Measurements from ENCODE around the gene TBPL1. TPM values are rescaled to one million over a fixed set of nuclear protein-coding genes. Genes with fewer than 3 reads are reported as not detected.

The TBPL1 gene
- total RNA-seq, 2 experiments from 2014 or later, result 30.9 to 37.8 TPM

- Mint-ChIP-seq H3K9me3 (no peaks in the 10 kb centered on the region), H3K4me3 (no peak overlapping the region), H3K36me3 (ENCODE audit: low read depth) (peaks cover 36% of the 10 kb centered on the region), H3K4me1 (ENCODE audit: low read depth) (peaks cover 36% of the 10 kb centered on the region), H3K27ac (no peak overlapping the region), H3K27me3 (no peaks in the 10 kb centered on the region)
- ATAC-seq (peak; percentile 74), DNase-seq (peak; percentile 10)
- POLR2A ChIA-PET, result interaction anchor here (0.7 to 1.4 kb wide), 2 partner anchors 10 to 34 kb away, joined by 3 read pairs; no protein-coding TSS in a partner anchor
- TF ChIP-seq, protein P1, sequence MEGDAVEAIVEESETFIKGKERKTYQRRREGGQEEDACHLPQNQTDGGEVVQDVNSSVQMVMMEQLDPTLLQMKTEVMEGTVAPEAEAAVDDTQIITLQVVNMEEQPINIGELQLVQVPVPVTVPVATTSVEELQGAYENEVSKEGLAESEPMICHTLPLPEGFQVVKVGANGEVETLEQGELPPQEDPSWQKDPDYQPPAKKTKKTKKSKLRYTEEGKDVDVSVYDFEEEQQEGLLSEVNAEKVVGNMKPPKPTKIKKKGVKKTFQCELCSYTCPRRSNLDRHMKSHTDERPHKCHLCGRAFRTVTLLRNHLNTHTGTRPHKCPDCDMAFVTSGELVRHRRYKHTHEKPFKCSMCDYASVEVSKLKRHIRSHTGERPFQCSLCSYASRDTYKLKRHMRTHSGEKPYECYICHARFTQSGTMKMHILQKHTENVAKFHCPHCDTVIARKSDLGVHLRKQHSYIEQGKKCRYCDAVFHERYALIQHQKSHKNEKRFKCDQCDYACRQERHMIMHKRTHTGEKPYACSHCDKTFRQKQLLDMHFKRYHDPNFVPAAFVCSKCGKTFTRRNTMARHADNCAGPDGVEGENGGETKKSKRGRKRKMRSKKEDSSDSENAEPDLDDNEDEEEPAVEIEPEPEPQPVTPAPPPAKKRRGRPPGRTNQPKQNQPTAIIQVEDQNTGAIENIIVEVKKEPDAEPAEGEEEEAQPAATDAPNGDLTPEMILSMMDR (IDR thresholded peaks at IDR 0.05), result no peak
- intact Hi-C loops (cut with micrococcal nuclease), result no loop called here
- CTCF ChIA-PET, result interaction anchor here (1.0 to 2.8 kb wide), 2 partner anchors 62 to 77 kb away, joined by 4 to 15 read pairs; no protein-coding TSS in a partner anchor
Observed at GRCh38 chr6:133985970-133986369, 32.9 kb downstream of the TBPL1 start.

- Mint-ChIP-seq H3K9me3 (no peaks in the 10 kb centered on the region), H3K27ac (no peak overlapping the region), H3K4me3 (no peak overlapping the region), H3K27me3 (no peaks in the 10 kb centered on the region), H3K36me3 (ENCODE audit: low read depth) (peaks cover 34% of the 10 kb centered on the region), H3K4me1 (ENCODE audit: low read depth) (peaks cover 38% of the 10 kb centered on the region)
- TF ChIP-seq, protein P1 (IDR thresholded peaks at IDR 0.05), result no peak
- intact Hi-C loops (cut with micrococcal nuclease), result no loop called here
- CTCF ChIA-PET, result interaction anchor here (1.0 to 2.6 kb wide), 3 partner anchors 13 to 125 kb away, joined by 4 to 9 read pairs (median 6); no protein-coding TSS in a partner anchor
- ATAC-seq (no peak), DNase-seq (no peak)
- POLR2A ChIA-PET, result no interaction called here
Observed at GRCh38 chr6:133986942-133987341, 33.9 kb downstream of the TBPL1 start.

- H3K4me1 Mint-ChIP-seq (ENCODE audit: low read depth), result peaks cover 19% of the 10 kb centered on the region
- peaks cover 20% of the 10 kb centered on the region for H3K36me3 Mint-ChIP-seq (ENCODE audit: low read depth)
- no peak overlapping the region for H3K4me3 Mint-ChIP-seq
- ChIA-PET CTCF (interaction anchor here (0.8 to 4.1 kb wide), 5 partner anchors 15 to 107 kb away, joined by 3 to 17 read pairs (median 4); no protein-coding TSS in a partner anchor), POLR2A (no interaction called here)
- intact Hi-C loops (cut with micrococcal nuclease), result no loop called here
- no peak for ATAC-seq
- H3K27me3 Mint-ChIP-seq, result no peaks in the 10 kb centered on the region
- TF ChIP-seq, protein P1 (IDR thresholded peaks at IDR 0.05), result no peak
- no peak for DNase-seq
- H3K9me3 Mint-ChIP-seq, result no peaks in the 10 kb centered on the region
- no peak overlapping the region for H3K27ac Mint-ChIP-seq
Observed at GRCh38 chr6:133989525-133989924, 36.5 kb downstream of the TBPL1 start.

DNA sequence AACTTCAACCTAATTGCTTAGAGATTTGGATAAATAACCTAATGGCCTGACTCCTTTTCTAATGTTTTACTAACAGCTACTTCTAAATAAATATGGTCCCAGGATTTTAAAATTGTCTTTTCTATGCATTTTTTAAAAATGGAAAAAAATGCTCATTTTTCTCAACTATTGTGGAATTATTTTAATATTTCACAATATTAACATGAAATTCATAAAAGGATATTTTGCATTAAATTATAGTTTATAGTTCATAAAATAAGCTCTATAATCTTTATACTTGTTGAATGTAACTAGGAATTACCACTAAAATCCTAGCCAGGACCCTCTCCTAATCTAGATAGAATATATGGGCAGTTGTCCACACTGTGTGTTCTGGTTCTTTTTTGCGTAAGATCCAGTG is 37.3 kb downstream of the TBPL1 start:
- H3K4me1 Mint-ChIP-seq (ENCODE audit: low read depth), result peaks cover 15% of the 10 kb centered on the region
- H3K4me3 Mint-ChIP-seq, result no peak overlapping the region
- no peak for DNase-seq
- H3K9me3 Mint-ChIP-seq, result no peaks in the 10 kb centered on the region
- peaks cover 15% of the 10 kb centered on the region for H3K36me3 Mint-ChIP-seq (ENCODE audit: low read depth)
- H3K27ac Mint-ChIP-seq, result no peak overlapping the region
- ChIA-PET POLR2A (no interaction called here), CTCF (interaction anchor here (1.0 to 4.1 kb wide), 5 partner anchors 14 to 120 kb away, joined by 3 to 17 read pairs (median 4); no protein-coding TSS in a partner anchor)
- no peak for ATAC-seq
- H3K27me3 Mint-ChIP-seq, result no peaks in the 10 kb centered on the region
- intact Hi-C loops (cut with micrococcal nuclease), result no loop called here
- TF ChIP-seq, protein P1 (IDR thresholded peaks at IDR 0.05), result no peak

DNA sequence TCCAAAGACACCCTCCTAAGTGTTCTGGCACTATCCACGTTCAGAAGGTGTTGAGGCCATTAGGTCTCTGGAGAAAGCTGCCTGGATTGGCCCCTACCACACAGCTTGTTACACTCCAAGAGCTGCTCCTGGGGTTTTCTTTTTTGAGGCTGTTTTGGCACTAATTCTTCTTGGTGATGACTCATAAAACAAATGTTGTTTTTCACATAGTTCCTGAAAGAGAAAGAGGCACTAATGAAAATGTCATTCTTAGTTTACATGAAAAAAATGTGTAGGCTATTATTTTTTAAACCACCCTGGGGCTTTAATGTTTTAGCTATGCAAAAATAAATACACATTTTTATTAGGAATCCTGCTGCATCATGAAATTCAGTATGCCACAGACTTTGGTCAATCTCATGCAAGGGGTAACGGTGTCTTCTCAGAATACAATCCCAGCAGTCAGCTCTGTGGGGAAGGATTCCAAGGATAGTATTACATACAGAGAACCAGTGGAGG is 38.1 kb downstream of the TBPL1 start:
- no peak for DNase-seq
- TF ChIP-seq, protein P1 (IDR thresholded peaks at IDR 0.05), result no peak
- intact Hi-C loops (cut with micrococcal nuclease), result no loop called here
- Mint-ChIP-seq H3K4me3 (no peak overlapping the region), H3K27ac (no peak overlapping the region), H3K9me3 (no peaks in the 10 kb centered on the region), H3K4me1 (ENCODE audit: low read depth) (peaks cover 7% of the 10 kb centered on the region), H3K27me3 (no peaks in the 10 kb centered on the region), H3K36me3 (ENCODE audit: low read depth) (peaks cover 8% of the 10 kb centered on the region)
- ATAC-seq, result no peak
- ChIA-PET POLR2A (no interaction called here), CTCF (interaction anchor here (0.6 to 4.1 kb wide), 6 partner anchors 12 to 120 kb away, joined by 3 to 17 read pairs (median 4); no protein-coding TSS in a partner anchor)
